GM23248 (cell line): Measurements from ENCODE around the gene TSEN2. TPM values are rescaled to one million over a fixed set of nuclear protein-coding genes. Genes with fewer than 3 reads are reported as not detected.
A peak's percentile ranks its signal among the peaks of the same experiment; 100 is the strongest.

Source experiments
- DNase-seq: peaks from one replicate; pipeline ENCODE4 v3.0.0-alpha.2; 2015
- H2AFZ ChIP-seq: fragments of 200-600 bp; sonication (generic); 2 replicates; pipeline ENCODE4 v1.6.1; 2016; ENCODE audit warnings: antibody characterized with exemption
- H3F3A ChIP-seq: fragments of 200-600 bp; sonication (generic); 2 replicates; pipeline ENCODE4 v1.6.1; 2016; ENCODE audit warnings: mild to moderate bottlenecking, antibody characterized with exemption, mixed run types; ENCODE audit not compliant: insufficient read depth
- H3K27ac ChIP-seq: fragments of 200-600 bp; sonication (generic); 2 replicates; pipeline ENCODE4 v1.5.1; 2016; ENCODE audit warnings: mild to moderate bottlenecking
- H3K27me3 ChIP-seq: fragments of 200-600 bp; sonication (generic); replicated peaks from 2 replicates; pipeline ENCODE4 v1.6.1; 2016; ENCODE audit warnings: mild to moderate bottlenecking; ENCODE audit not compliant: insufficient read depth
- H3K36me3 ChIP-seq: fragments of 200-600 bp; sonication (generic); 2 replicates; pipeline ENCODE4 v1.6.1; 2016; ENCODE audit warnings: low read depth, mild to moderate bottlenecking
- H3K4me1 ChIP-seq: fragments of 200-600 bp; sonication (generic); 2 replicates; pipeline ENCODE4 v1.6.1; 2016; ENCODE audit warnings: mild to moderate bottlenecking; ENCODE audit not compliant: insufficient read depth
- H3K4me2 ChIP-seq: fragments of 200-600 bp; sonication (generic); one replicate; pipeline ENCODE4 v1.6.1; 2016; ENCODE audit warnings: mild to moderate bottlenecking; ENCODE audit not compliant: unreplicated experiment
- H3K4me3 ChIP-seq: fragments of 200-600 bp; sonication (generic); 2 replicates; pipeline ENCODE4 v1.5.1; 2016; ENCODE audit warnings: mild to moderate bottlenecking
- H3K79me2 ChIP-seq: fragments of 200-600 bp; sonication (generic); 2 replicates; pipeline ENCODE4 v1.6.1; 2016; ENCODE audit warnings: mild to moderate bottlenecking; ENCODE audit not compliant: insufficient read depth
- H3K9ac ChIP-seq: fragments of 200-600 bp; sonication (generic); 2 replicates; pipeline ENCODE4 v1.6.1; 2016; ENCODE audit warnings: mild to moderate bottlenecking
- H3K9me2 ChIP-seq: fragments of 200-600 bp; sonication (generic); 2 replicates; pipeline ENCODE4 v1.6.1; 2016; ENCODE audit warnings: mixed run types, mild to moderate bottlenecking, moderate library complexity; ENCODE audit not compliant: insufficient read depth
- H3K9me3 ChIP-seq: fragments of 200-600 bp; sonication (generic); one replicate; pipeline ENCODE4 v1.6.1; 2017; ENCODE audit warnings: low read depth
- H4K20me1 ChIP-seq: fragments of 200-600 bp; sonication (generic); 2 replicates; pipeline ENCODE4 v1.6.0; 2016; ENCODE audit not compliant: insufficient read depth
- EZH2 ChIP-seq: fragments of 200-600 bp; sonication (generic); IDR thresholded peaks from 2 replicates; pipeline ENCODE4 v1.6.1; 2018; ENCODE audit warnings: antibody characterized with exemption, mild to moderate bottlenecking; ENCODE audit not compliant: insufficient read depth, poor library complexity, severe bottlenecking
- EZH2phosphoT487 ChIP-seq: fragments of 200-600 bp; sonication (generic); IDR thresholded peaks from 2 replicates; pipeline ENCODE4 v1.6.1; 2018; ENCODE audit warnings: antibody characterized with exemption, moderate library complexity, mild to moderate bottlenecking, low read depth; ENCODE audit not compliant: insufficient read depth
- WGBS, 2 experiments: methylation state at CpG; one replicate each; pipeline ENCODE4 v1.1.6; 2015 to 2017; ENCODE audit warnings: low lambda C conversion rate in 2 of 2, low coverage in 1 of 2; ENCODE audit errors: missing lambda C conversion rate in 2 of 2; 5-methylcytosine and 5-hydroxymethylcytosine counted together
- in situ Hi-C: fragments of 300-500 bp; cut with MboI; formaldehyde crosslinking; loops from 2 replicates; pipeline ENCODE4 v1.15.0; 2020
- polyA plus RNA-seq: library from polyadenylated mRNA; unstranded; fragments of >200 nt; fragmentation: Nextera tagmentation; extraction: Ambion mirVana; gene quantifications from 2 replicates; pipeline ENCODE4 v1.2.1, GENCODE V29; 2016
- total RNA-seq: library from RNA; depleted of rRNA; stranded (reverse); fragments of >200 nt; shearing (Covaris generic); gene quantifications from 2 replicates; pipeline ENCODE4 v1.2.3, GENCODE V29; 2014

Gene TSEN2
- total and polyA plus RNA-seq, 2 experiments from 2014 or later, result 9.6 to 13.6 TPM

DNA sequence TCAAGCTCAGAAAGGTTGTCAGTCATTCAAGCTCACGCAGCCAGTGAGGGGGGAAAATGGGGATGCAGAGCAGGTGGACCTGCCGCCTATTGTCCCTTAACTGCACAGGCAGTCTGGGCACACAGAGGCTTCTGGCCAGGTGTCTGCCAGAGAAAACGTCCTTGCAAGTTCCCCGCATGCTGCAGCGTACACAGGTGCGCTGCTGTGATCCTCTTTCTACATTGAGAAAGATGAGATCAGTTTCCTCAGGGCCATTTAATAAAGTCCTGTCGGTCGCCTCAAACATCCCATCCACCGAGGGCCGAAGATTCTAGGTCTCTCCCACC lies 445 bp upstream of the TSEN2 start:
- H2AFZ ChIP-seq, result peak overlapping the region; percentile 94
- H3K36me3 ChIP-seq, result no peaks in the 10 kb centered on the region
- peak overlapping the region; percentile 81 for H3K4me3 ChIP-seq
- H3K79me2 ChIP-seq, result peaks cover 24% of the 10 kb centered on the region
- H3K4me2 ChIP-seq, result peak overlapping the region; percentile 90
- no peak for DNase-seq
- no peaks in the 10 kb centered on the region for H3K9me2 ChIP-seq
- 5% methylated on average over 9 to 10 of the region's 10 CpGs for WGBS, 2 experiments
- peaks cover 8% of the 10 kb centered on the region; the same call in 1 of the 2 replicates for H3K4me1 ChIP-seq
- peak overlapping the region; percentile 65 for H3K9ac ChIP-seq
- no peaks in the 10 kb centered on the region for H3K27me3 ChIP-seq
- H3F3A ChIP-seq, result no peaks in the 10 kb centered on the region
- no peaks in the 10 kb centered on the region for H3K9me3 ChIP-seq
- in situ Hi-C loops, result no loop called here
- H4K20me1 ChIP-seq, result no peaks in the 10 kb centered on the region
- H3K27ac ChIP-seq, result no peak overlapping the region
- TF ChIP-seq EZH2phosphoT487 (no peak), EZH2 (no peak)

DNA sequence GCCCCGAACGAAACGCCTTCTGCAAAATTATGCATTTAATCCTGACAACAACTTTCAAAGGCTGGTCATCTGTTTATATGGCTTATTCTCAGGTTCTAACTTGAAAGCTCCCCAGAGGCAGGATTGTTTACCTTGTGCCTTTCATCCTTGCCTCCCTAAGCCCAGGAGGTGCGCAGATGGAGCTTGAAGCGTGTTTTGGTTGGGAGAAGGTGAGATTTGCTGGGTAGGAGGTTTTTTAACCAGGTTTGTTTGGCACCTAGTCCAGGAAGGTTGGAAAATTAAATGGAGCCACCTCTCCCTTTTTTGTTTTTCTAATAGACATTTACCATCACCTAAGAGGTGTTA lies 675 bp downstream of the TSEN2 start:
- Histone ChIP-seq H3K27ac (no peak overlapping the region), H3K9ac (peak overlapping the region; percentile 73), H4K20me1 (no peaks in the 10 kb centered on the region), H2AFZ (peak overlapping the region; percentile 94), H3K4me2 (peak overlapping the region; percentile 88), H3K27me3 (no peaks in the 10 kb centered on the region), H3K9me3 (no peaks in the 10 kb centered on the region), H3K36me3 (no peaks in the 10 kb centered on the region), H3K79me2 (peaks cover 25% of the 10 kb centered on the region), H3K4me1 (peaks cover 8% of the 10 kb centered on the region; the same call in 1 of the 2 replicates), H3K4me3 (peak overlapping the region; percentile 81), H3K9me2 (no peaks in the 10 kb centered on the region), H3F3A (no peaks in the 10 kb centered on the region)
- in situ Hi-C loops, result no loop called here
- no peak for TF ChIP-seq EZH2
- TF ChIP-seq EZH2phosphoT487, result no peak
- no peak for DNase-seq
- WGBS, 2 experiments, result 1 to 2% methylated on average over 5 of the region's 5 CpGs

DNA sequence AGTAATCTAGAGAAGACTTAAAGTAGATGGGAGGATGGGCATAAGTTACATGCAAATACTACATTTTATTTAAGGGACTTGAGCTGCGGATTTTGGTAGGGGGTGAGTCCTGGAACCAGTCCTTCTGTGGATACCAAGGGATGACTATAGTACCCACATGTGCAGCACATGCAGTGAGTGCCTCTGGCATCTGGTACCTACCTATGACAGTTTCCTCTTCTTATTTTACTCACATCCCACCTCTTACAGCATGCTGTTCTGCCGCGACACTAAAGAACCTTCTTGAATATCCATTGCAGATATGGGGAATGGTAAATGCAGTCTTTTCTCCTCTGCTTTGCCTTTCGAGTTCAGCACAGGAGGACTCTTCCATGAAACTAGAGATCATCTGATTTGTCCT lies 1.7 kb downstream of the TSEN2 start:
- H3K27ac ChIP-seq, result no peak overlapping the region
- no peak overlapping the region for H3K4me2 ChIP-seq
- H3F3A ChIP-seq, result no peaks in the 10 kb centered on the region
- no peak overlapping the region for H3K4me3 ChIP-seq
- no peak overlapping the region for H3K9ac ChIP-seq
- H3K9me2 ChIP-seq, result no peaks in the 10 kb centered on the region
- TF ChIP-seq EZH2phosphoT487, result no peak
- TF ChIP-seq EZH2, result no peak
- in situ Hi-C loops, result no loop called here
- peaks cover 8% of the 10 kb centered on the region; the same call in 1 of the 2 replicates for H3K4me1 ChIP-seq
- DNase-seq, result no peak
- H3K9me3 ChIP-seq, result no peaks in the 10 kb centered on the region
- WGBS, 2 experiments, result 86 to 92% methylated on average over 4 of the region's 4 CpGs
- no peaks in the 10 kb centered on the region for H4K20me1 ChIP-seq
- peaks cover 25% of the 10 kb centered on the region for H3K79me2 ChIP-seq
- no peak overlapping the region for H2AFZ ChIP-seq
- H3K27me3 ChIP-seq, result no peaks in the 10 kb centered on the region
- H3K36me3 ChIP-seq, result no peaks in the 10 kb centered on the region

- TF ChIP-seq EZH2 (no peak), EZH2phosphoT487 (no peak)
- DNase-seq, result no peak
- no peak overlapping the region for H2AFZ ChIP-seq
- H3K4me2 ChIP-seq, result no peak overlapping the region
- H4K20me1 ChIP-seq, result no peaks in the 10 kb centered on the region
- in situ Hi-C loops, result no loop called here
- no peaks in the 10 kb centered on the region for H3K9me2 ChIP-seq
- 78 to 85% methylated on average over 5 of the region's 5 CpGs for WGBS, 2 experiments
- peaks cover 25% of the 10 kb centered on the region for H3K79me2 ChIP-seq
- H3K9ac ChIP-seq, result no peak overlapping the region
- H3K4me1 ChIP-seq, result peaks cover 8% of the 10 kb centered on the region; the same call in 1 of the 2 replicates
- H3K27ac ChIP-seq, result no peak overlapping the region
- H3K36me3 ChIP-seq, result no peaks in the 10 kb centered on the region
- no peaks in the 10 kb centered on the region for H3K27me3 ChIP-seq
- H3F3A ChIP-seq, result no peaks in the 10 kb centered on the region
- no peaks in the 10 kb centered on the region for H3K9me3 ChIP-seq
- H3K4me3 ChIP-seq, result no peak overlapping the region
Measured at GRCh38 chr3:12486916-12487315, 2.6 kb downstream of the TSEN2 start.

GRCh38 chr3:12487336-12487735 lies 3.1 kb downstream of the TSEN2 start:
- WGBS, 2 experiments, result 97 to 98% methylated on average over 3 of the region's 3 CpGs
- in situ Hi-C loops, result no loop called here
- no peak for DNase-seq

More at GRCh38 chr3:12487336-12487735, 3.1 kb downstream of the TSEN2 start:
- H3K9me2 ChIP-seq, result no peaks in the 10 kb centered on the region
- H3K9ac ChIP-seq, result no peak overlapping the region
- no peaks in the 10 kb centered on the region for H3K36me3 ChIP-seq
- no peaks in the 10 kb centered on the region for H3K9me3 ChIP-seq
- no peaks in the 10 kb centered on the region for H3F3A ChIP-seq
- H4K20me1 ChIP-seq, result no peaks in the 10 kb centered on the region
- H3K27ac ChIP-seq, result no peak overlapping the region
- H3K79me2 ChIP-seq, result peaks cover 25% of the 10 kb centered on the region
- TF ChIP-seq EZH2 (no peak), EZH2phosphoT487 (no peak)
- no peak overlapping the region for H3K4me3 ChIP-seq
- no peak overlapping the region for H3K4me2 ChIP-seq
- no peak overlapping the region for H2AFZ ChIP-seq
- peaks cover 8% of the 10 kb centered on the region; the same call in 1 of the 2 replicates for H3K4me1 ChIP-seq
- no peaks in the 10 kb centered on the region for H3K27me3 ChIP-seq
